OCI-LY3 (cell line): ENCODE measurements around the gene BAIAP2L1.

Experiments
- CTCF ChIP-seq: fragments of 200-600, 300-600 bp; sonication (generic); IDR thresholded peaks from 2 replicates; pipeline ENCODE4 v1.5.1; 2014; ENCODE audit warnings: antibody characterized with exemption, low read length, low read depth
- EZH2phosphoT487 ChIP-seq: fragments of 200-600 bp; shearing (Covaris generic); IDR thresholded peaks from 2 replicates; pipeline ENCODE4 v1.6.1; 2018; ENCODE audit warnings: antibody characterized with exemption, mixed run types, low read depth

DNA sequence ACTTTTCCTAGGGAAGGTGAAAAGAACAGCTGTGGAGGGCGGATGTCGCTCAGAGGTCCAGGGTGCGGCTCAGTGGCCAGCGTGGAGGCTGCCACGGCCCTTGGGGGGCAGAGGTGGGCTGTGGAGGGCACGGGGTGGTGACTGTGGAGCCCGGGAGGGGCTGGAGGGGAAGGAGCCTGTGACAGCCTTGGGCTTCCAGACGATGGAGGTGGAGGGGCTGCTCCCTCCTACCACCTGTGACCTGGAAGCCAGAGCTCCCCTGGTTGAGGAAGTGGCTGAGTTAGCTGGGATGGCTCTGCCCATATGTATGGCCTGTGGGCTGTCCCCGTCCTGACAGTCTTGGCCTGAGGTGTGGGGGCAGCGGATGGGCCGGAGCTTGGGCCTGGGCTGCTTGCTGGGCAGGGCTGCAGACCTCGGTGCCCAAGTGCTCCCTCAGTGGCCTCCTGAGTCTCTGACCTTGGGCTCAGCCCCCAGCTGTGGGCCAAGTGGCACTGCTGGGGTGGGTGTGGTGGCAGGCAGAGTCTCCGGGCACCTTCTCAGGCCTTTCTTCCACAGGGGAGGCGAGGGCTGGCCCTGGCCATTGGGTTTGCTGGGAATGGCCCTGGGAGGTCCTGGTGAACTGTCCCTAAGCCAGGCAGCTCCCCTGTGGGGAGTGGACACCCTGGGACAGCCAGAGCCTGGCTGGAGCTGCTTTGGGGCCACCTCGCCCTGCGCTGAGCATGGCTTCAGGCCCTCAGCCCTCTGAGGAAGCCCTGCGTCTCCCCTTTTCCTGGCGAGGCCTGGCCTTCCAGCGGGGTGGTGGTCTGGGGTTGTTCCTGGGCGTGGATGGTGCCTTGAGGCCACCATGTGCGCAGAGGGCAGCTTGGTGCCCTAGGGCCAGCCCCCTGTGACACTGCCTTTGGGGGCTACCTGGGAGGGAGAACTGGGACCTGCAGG is 115.5 kb downstream of the BAIAP2L1 start:
- TF ChIP-seq CTCF, result no peak
- no peak for TF ChIP-seq EZH2phosphoT487
